HepG2 (cell line): ENCODE results near the gene SYMPK. TPM values are rescaled to one million over a fixed set of nuclear protein-coding genes. Genes with fewer than 3 reads are reported as not detected.

ENCODE experiments used
- ERF ChIP-seq: IDR thresholded peaks from 2 replicates; pipeline ENCODE4 v1.6.1; 2018; ENCODE audit warnings: missing biosample characterization, missing genetic modification reagents
- HOXA3 ChIP-seq: sonication (generic); formaldehyde crosslinking; IDR thresholded peaks from 2 replicates; pipeline ENCODE4 v1.5.0; 2020; ENCODE audit warnings: missing genetic modification reagents
- KLF16 ChIP-seq, 2 experiments: sonication (generic) in 1 of 2; formaldehyde crosslinking in 1 of 2; IDR thresholded peaks; 2 replicates each; pipeline versions ENCODE4 v1.6.1 to v1.8.0; 2016 to 2023; ENCODE audit warnings: missing genetic modification reagents in 2 of 2, missing compliant biosample characterization in 1 of 2
- KLF6 ChIP-seq: IDR thresholded peaks from 2 replicates; pipeline ENCODE4 v1.8.0; 2016; ENCODE audit warnings: missing biosample characterization, missing genetic modification reagents
- PHF20 ChIP-seq: sonication (generic); formaldehyde crosslinking; IDR thresholded peaks from 2 replicates; pipeline ENCODE4 v1.5.0; 2020; ENCODE audit warnings: mild to moderate bottlenecking, missing genetic modification reagents
- PHF21A ChIP-seq: sonication (generic); formaldehyde crosslinking; IDR thresholded peaks from 2 replicates; pipeline ENCODE4 v1.5.0; 2020; ENCODE audit warnings: mild to moderate bottlenecking, missing genetic modification reagents
- POLR2G ChIP-seq: fragments of 200-400 bp; formaldehyde crosslinking; IDR thresholded peaks from 2 replicates; pipeline ENCODE4 v1.6.1; 2018; ENCODE audit warnings: mild to moderate bottlenecking, low read depth, low read length, moderate library complexity
- RFX3 ChIP-seq: IDR thresholded peaks from 2 replicates; pipeline ENCODE4 v1.6.1; 2016; ENCODE audit warnings: missing biosample characterization, missing genetic modification reagents
- RXRA ChIP-seq: sonication (generic); formaldehyde crosslinking; IDR thresholded peaks from 2 replicates; pipeline ENCODE4 v1.5.1; 2020; ENCODE audit warnings: missing genetic modification reagents
- RXRB ChIP-seq: IDR thresholded peaks from 2 replicates; pipeline ENCODE4 v1.6.1; 2016; ENCODE audit warnings: borderline replicate concordance, missing genetic modification reagents, missing compliant biosample characterization
- SPEN ChIP-seq: sonication (generic); formaldehyde crosslinking; IDR thresholded peaks from 2 replicates; pipeline ENCODE4 v1.5.1; 2020; ENCODE audit warnings: low read depth, mild to moderate bottlenecking, missing genetic modification reagents
- ZNF24 ChIP-seq: fragments of 450-650 bp; IDR thresholded peaks from 2 replicates; pipeline ENCODE4 v1.6.1; 2017; ENCODE audit warnings: antibody characterized with exemption, mild to moderate bottlenecking
- ZNF260 ChIP-seq: sonication (generic); formaldehyde crosslinking; IDR thresholded peaks from 2 replicates; pipeline ENCODE4 v1.4.0; 2020; ENCODE audit warnings: missing genetic modification reagents, low read depth, mild to moderate bottlenecking, borderline replicate concordance
- ZNF788 ChIP-seq: sonication (generic); formaldehyde crosslinking; IDR thresholded peaks from 2 replicates; pipeline ENCODE4 v1.5.0; 2020; ENCODE audit warnings: mild to moderate bottlenecking, missing genetic modification reagents, borderline replicate concordance
- polyA plus RNA-seq, 8 experiments: library from polyadenylated mRNA; depleted of rRNA in 3 of 8; stranded (reverse) in 7 of 8; unstranded in 1 of 8; fragments of >200 nt; fragmentation: Illumina TruSeq in 4 of 8; extraction: Trizol in 4 of 8; gene quantifications; 2 replicates each; pipeline versions ENCODE4 v1.2.1 to v1.2.3, GENCODE V29; 2011 to 2016; ENCODE audit warnings: low read depth in 4 of 8, missing spikeins in 1 of 8, mixed read lengths in 1 of 8; ENCODE audit not compliant: insufficient read depth in 1 of 8
- total RNA-seq, 5 experiments: library from RNA; depleted of rRNA; stranded (reverse); fragments of >200 nt; fragmentation: Illumina TruSeq; extraction: Trizol; gene quantifications; 2 replicates each; pipeline ENCODE4 v1.2.3, GENCODE V29; 2016; ENCODE audit warnings: low read depth in 1 of 5
- TF ChIP-seq, protein P1 (sequence below): sonication (generic); formaldehyde crosslinking; IDR thresholded peaks from 2 replicates; pipeline ENCODE4 v1.5.0; 2020; ENCODE audit warnings: mild to moderate bottlenecking, missing genetic modification reagents
- TF ChIP-seq, protein P2 (sequence below): sonication (generic); formaldehyde crosslinking; IDR thresholded peaks from 2 replicates; pipeline ENCODE4 v1.8.1; 2022; ENCODE audit warnings: low read depth, mild to moderate bottlenecking, missing genetic modification reagents
- TF ChIP-seq, protein P3 (sequence below): sonication (generic); formaldehyde crosslinking; IDR thresholded peaks from 2 replicates; pipeline ENCODE4 v1.4.0; 2020; ENCODE audit warnings: missing genetic modification reagents
- TF ChIP-seq, protein P4 (sequence below), 2 experiments: IDR thresholded peaks; 2 replicates each; pipeline ENCODE4 v1.6.1; 2011 to 2012; ENCODE audit warnings: low read length in 2 of 2, borderline replicate concordance in 1 of 2, low read depth in 1 of 2, mild to moderate bottlenecking in 1 of 2, moderate library complexity in 1 of 2

SYMPK gene
- total and polyA plus RNA-seq, 2 of the 13 experiments (the other 11 are each of a cell fraction or from before 2014, with no cell fraction given): 21.9 to 55.7 TPM

DNA sequence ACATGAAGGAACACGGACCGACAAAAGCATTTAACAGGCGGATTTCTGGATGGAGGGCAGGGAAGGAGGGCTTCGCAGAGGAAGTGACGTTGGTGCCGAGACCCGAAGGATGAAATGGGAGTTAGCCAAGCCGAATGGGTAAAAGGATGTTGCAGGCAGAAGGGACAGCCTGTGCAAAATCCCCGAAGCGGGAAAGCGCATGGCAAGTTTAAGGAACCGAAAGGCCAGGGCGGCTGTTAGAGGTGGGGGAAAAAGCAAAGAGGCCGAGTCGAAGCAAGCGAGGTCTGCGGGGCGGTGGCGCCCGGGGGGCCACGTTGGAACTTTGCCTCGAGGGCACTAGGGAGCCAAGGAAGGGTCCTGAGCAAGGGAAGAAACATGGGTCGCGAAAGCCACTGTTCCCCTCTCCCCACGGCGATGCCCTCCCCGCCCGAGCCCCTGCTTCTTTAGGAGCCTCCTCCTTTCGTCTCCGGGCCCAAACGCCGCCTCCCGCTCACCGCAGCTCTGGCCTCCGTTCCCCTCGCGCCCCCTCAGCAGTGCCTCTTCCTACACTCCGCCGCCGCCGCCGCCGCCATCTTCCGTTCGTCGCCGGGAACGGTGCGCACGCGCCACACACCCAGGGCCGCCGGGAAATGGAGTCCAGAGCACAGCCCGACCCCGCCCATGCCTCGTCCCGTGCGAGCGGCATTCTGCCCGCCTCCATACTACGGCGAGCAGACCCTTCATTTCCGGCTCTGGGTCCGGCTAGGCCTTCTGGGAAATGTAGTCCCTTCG is at the start of gene SYMPK (continued):
- TF ChIP-seq, protein P1, sequence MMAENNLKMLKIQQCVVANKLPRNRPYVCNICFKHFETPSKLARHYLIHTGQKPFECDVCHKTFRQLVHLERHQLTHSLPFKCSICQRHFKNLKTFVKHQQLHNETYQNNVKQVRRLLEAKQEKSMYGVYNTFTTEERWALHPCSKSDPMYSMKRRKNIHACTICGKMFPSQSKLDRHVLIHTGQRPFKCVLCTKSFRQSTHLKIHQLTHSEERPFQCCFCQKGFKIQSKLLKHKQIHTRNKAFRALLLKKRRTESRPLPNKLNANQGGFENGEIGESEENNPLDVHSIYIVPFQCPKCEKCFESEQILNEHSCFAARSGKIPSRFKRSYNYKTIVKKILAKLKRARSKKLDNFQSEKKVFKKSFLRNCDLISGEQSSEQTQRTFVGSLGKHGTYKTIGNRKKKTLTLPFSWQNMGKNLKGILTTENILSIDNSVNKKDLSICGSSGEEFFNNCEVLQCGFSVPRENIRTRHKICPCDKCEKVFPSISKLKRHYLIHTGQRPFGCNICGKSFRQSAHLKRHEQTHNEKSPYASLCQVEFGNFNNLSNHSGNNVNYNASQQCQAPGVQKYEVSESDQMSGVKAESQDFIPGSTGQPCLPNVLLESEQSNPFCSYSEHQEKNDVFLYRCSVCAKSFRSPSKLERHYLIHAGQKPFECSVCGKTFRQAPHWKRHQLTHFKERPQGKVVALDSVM: 0 out of 2 replicates have a peak, but pooled peaks have one; percentile 4
- TF ChIP-seq KLF6 (CRISPR knock-in tag): peak; percentile 58; the same call in 1 of the 2 replicates
- TF ChIP-seq ZNF24: no peak
- peak; percentile 64 for TF ChIP-seq ERF
- TF ChIP-seq RFX3: no peak
- peak; percentile 99 for TF ChIP-seq ZNF788
- TF ChIP-seq PHF20 (CRISPR knock-in tag): peak; percentile 74
- 0 out of 2 replicates have a peak, but pooled peaks have one; percentile 47 for TF ChIP-seq RXRB (CRISPR knock-in tag)
- TF ChIP-seq KLF16 (CRISPR knock-in tag; IDR thresholded peaks at IDR 0.05): peak in 1 of 2 experiments; percentile 65; a peak in 1 of 4 replicates
- no peak; the same call in 1 of the 2 replicates for TF ChIP-seq PHF21A (CRISPR knock-in tag)
- TF ChIP-seq, protein P2, sequence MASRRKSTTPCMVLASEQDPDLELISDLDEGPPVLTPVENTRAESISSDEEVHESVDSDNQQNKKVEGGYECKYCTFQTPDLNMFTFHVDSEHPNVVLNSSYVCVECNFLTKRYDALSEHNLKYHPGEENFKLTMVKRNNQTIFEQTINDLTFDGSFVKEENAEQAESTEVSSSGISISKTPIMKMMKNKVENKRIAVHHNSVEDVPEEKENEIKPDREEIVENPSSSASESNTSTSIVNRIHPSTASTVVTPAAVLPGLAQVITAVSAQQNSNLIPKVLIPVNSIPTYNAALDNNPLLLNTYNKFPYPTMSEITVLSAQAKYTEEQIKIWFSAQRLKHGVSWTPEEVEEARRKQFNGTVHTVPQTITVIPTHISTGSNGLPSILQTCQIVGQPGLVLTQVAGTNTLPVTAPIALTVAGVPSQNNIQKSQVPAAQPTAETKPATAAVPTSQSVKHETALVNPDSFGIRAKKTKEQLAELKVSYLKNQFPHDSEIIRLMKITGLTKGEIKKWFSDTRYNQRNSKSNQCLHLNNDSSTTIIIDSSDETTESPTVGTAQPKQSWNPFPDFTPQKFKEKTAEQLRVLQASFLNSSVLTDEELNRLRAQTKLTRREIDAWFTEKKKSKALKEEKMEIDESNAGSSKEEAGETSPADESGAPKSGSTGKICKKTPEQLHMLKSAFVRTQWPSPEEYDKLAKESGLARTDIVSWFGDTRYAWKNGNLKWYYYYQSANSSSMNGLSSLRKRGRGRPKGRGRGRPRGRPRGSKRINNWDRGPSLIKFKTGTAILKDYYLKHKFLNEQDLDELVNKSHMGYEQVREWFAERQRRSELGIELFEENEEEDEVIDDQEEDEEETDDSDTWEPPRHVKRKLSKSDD: no peak
- TF ChIP-seq POLR2G: peak; percentile 76
- peak; percentile 91; the same call in 1 of the 2 replicates for TF ChIP-seq HOXA3 (CRISPR knock-in tag)
- TF ChIP-seq, protein P3, sequence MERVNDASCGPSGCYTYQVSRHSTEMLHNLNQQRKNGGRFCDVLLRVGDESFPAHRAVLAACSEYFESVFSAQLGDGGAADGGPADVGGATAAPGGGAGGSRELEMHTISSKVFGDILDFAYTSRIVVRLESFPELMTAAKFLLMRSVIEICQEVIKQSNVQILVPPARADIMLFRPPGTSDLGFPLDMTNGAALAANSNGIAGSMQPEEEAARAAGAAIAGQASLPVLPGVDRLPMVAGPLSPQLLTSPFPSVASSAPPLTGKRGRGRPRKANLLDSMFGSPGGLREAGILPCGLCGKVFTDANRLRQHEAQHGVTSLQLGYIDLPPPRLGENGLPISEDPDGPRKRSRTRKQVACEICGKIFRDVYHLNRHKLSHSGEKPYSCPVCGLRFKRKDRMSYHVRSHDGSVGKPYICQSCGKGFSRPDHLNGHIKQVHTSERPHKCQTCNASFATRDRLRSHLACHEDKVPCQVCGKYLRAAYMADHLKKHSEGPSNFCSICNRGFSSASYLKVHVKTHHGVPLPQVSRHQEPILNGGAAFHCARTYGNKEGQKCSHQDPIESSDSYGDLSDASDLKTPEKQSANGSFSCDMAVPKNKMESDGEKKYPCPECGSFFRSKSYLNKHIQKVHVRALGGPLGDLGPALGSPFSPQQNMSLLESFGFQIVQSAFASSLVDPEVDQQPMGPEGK (CRISPR knock-in tag): peak; percentile 32; the same call in 1 of the 2 replicates
- TF ChIP-seq, protein P4, sequence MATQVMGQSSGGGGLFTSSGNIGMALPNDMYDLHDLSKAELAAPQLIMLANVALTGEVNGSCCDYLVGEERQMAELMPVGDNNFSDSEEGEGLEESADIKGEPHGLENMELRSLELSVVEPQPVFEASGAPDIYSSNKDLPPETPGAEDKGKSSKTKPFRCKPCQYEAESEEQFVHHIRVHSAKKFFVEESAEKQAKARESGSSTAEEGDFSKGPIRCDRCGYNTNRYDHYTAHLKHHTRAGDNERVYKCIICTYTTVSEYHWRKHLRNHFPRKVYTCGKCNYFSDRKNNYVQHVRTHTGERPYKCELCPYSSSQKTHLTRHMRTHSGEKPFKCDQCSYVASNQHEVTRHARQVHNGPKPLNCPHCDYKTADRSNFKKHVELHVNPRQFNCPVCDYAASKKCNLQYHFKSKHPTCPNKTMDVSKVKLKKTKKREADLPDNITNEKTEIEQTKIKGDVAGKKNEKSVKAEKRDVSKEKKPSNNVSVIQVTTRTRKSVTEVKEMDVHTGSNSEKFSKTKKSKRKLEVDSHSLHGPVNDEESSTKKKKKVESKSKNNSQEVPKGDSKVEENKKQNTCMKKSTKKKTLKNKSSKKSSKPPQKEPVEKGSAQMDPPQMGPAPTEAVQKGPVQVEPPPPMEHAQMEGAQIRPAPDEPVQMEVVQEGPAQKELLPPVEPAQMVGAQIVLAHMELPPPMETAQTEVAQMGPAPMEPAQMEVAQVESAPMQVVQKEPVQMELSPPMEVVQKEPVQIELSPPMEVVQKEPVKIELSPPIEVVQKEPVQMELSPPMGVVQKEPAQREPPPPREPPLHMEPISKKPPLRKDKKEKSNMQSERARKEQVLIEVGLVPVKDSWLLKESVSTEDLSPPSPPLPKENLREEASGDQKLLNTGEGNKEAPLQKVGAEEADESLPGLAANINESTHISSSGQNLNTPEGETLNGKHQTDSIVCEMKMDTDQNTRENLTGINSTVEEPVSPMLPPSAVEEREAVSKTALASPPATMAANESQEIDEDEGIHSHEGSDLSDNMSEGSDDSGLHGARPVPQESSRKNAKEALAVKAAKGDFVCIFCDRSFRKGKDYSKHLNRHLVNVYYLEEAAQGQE (IDR thresholded peaks at IDR 0.05; ENCODE audit: borderline replicate concordance in 1 of 2, low read depth in 1 of 2, low read length in 2 of 2): no peak
- peak; percentile 62; the same call in 1 of the 2 replicates for TF ChIP-seq SPEN (CRISPR knock-in tag)
- TF ChIP-seq ZNF260 (CRISPR knock-in tag): no peak
- TF ChIP-seq RXRA (CRISPR knock-in tag): 0 out of 2 replicates have a peak, but pooled peaks have one; percentile 10
